Neuronal stem cell (in vitro differentiated cells): Measurements from ENCODE around the gene SH3BP2.
A peak's percentile ranks its signal among the peaks of the same experiment; 100 is the strongest.

Experiments
- DNase-seq: peaks from one replicate; pipeline ENCODE4 v3.0.0-alpha.2; 2013; ENCODE audit warnings: low spot score
- H2AFZ ChIP-seq: one replicate; pipeline ENCODE4 v1.6.1; 2013; ENCODE audit warnings: mild to moderate bottlenecking, low read length, inconsistent platforms
- H2AK5ac ChIP-seq: 2 replicates; pipeline ENCODE4 v1.6.1; 2013; ENCODE audit warnings: low read depth, mild to moderate bottlenecking, inconsistent platforms, low read length, moderate library complexity, mixed read lengths
- H2BK120ac ChIP-seq: 2 replicates; pipeline ENCODE4 v1.6.1; 2013; ENCODE audit warnings: low read depth, mild to moderate bottlenecking, inconsistent platforms, low read length, moderate library complexity, mixed read lengths
- H2BK12ac ChIP-seq: one replicate; pipeline ENCODE4 v1.6.1; 2013; ENCODE audit warnings: low read length, inconsistent platforms
- H2BK15ac ChIP-seq: 2 replicates; pipeline ENCODE4 v1.6.1; 2013; ENCODE audit warnings: mild to moderate bottlenecking, low read length, inconsistent platforms, mixed read lengths
- H2BK5ac ChIP-seq: one replicate; pipeline ENCODE4 v1.6.1; 2013; ENCODE audit warnings: inconsistent platforms, mild to moderate bottlenecking, low read length, moderate library complexity
- H3K14ac ChIP-seq: one replicate; pipeline ENCODE4 v1.6.1; 2013; ENCODE audit warnings: low read length, inconsistent platforms
- H3K18ac ChIP-seq: 2 replicates; pipeline ENCODE4 v1.6.1; 2013; ENCODE audit warnings: low read length, inconsistent platforms
- H3K23ac ChIP-seq: 2 replicates; pipeline ENCODE4 v1.6.1; 2013; ENCODE audit warnings: low read depth, mild to moderate bottlenecking, mixed read lengths, low read length, inconsistent platforms; ENCODE audit not compliant: poor library complexity
- H3K27ac ChIP-seq: replicated peaks from 3 replicates; pipeline ENCODE4 v1.5.1; 2013; ENCODE audit warnings: low read length, inconsistent platforms
- H3K27me3 ChIP-seq, 3 experiments: 2 replicates each; pipeline ENCODE4 v1.6.1; 2013; ENCODE audit warnings: low read length in 3 of 3, mild to moderate bottlenecking in 2 of 3, inconsistent platforms in 1 of 3, low read depth in 1 of 3, mixed read lengths in 1 of 3, moderate library complexity in 1 of 3; ENCODE audit not compliant: control insufficient read depth in 3 of 3, insufficient read depth in 3 of 3
- H3K36me3 ChIP-seq, 2 donors: replicated peaks in 1 of 2; 2 replicates each; pipeline ENCODE4 v1.6.1; 2013; ENCODE audit warnings: low read length in 2 of 2; ENCODE audit not compliant: control insufficient read depth in 2 of 2, insufficient read depth in 2 of 2
- H3K4ac ChIP-seq: 2 replicates; pipeline ENCODE4 v1.6.1; 2013; ENCODE audit warnings: inconsistent platforms, mild to moderate bottlenecking, low read length, moderate library complexity
- H3K4me1 ChIP-seq, 2 donors: 1 replicate in 1 of 2; 2 replicates in 1 of 2; pipeline ENCODE4 v1.6.1; 2013; ENCODE audit warnings: low read length in 2 of 2, low read depth in 1 of 2; ENCODE audit not compliant: control insufficient read depth in 2 of 2, insufficient read depth in 1 of 2
- H3K4me2 ChIP-seq: one replicate; pipeline ENCODE4 v1.6.1; 2013; ENCODE audit warnings: mild to moderate bottlenecking, low read length, inconsistent platforms; ENCODE audit not compliant: insufficient read depth, poor library complexity, severe bottlenecking
- H3K4me3 ChIP-seq, 2 donors: 2 replicates each; pipeline ENCODE4 v1.5.1; 2013; ENCODE audit warnings: low read length in 2 of 2, mild to moderate bottlenecking in 2 of 2, inconsistent platforms in 1 of 2, moderate library complexity in 1 of 2
- H3K79me1 ChIP-seq: one replicate; pipeline ENCODE4 v1.6.1; 2013; ENCODE audit warnings: low read depth, mild to moderate bottlenecking, inconsistent platforms, low read length, moderate library complexity
- H3K9ac ChIP-seq: one replicate; pipeline ENCODE4 v1.6.1; 2013; ENCODE audit warnings: mild to moderate bottlenecking, low read depth, low read length, inconsistent platforms; ENCODE audit not compliant: poor library complexity
- H3K9me3 ChIP-seq, 2 donors: replicated peaks in 1 of 2; 2 replicates each; pipeline versions ENCODE3 to v1.6.1; 2013; ENCODE audit warnings: low read length in 2 of 2, mild to moderate bottlenecking in 2 of 2, inconsistent platforms in 1 of 2, low read depth in 1 of 2, mixed read lengths in 1 of 2, moderate library complexity in 1 of 2; ENCODE audit not compliant: control insufficient read depth in 2 of 2, insufficient read depth in 1 of 2
- H4K8ac ChIP-seq: one replicate; pipeline ENCODE4 v1.6.1; 2013; ENCODE audit warnings: low read depth, mild to moderate bottlenecking, inconsistent platforms, low read length, moderate library complexity
- H4K91ac ChIP-seq: one replicate; pipeline ENCODE4 v1.6.1; 2013; ENCODE audit warnings: low read length, low read depth, mild to moderate bottlenecking, inconsistent platforms; ENCODE audit not compliant: poor library complexity
- WGBS, 2 donors: extraction: QIAGEN DNeasy Blood & Tissue Kit; methylation state at CpG; one replicate each; pipeline ENCODE4 v1.1.7; 2013; ENCODE audit warnings: missing lambda C conversion rate in 2 of 2, mixed read lengths in 1 of 2; ENCODE audit not compliant: insufficient read length in 2 of 2, insufficient replicate concordance in 1 of 2; ENCODE audit errors: extremely low coverage in 2 of 2; 5-methylcytosine and 5-hydroxymethylcytosine counted together

SH3BP2 gene

DNA sequence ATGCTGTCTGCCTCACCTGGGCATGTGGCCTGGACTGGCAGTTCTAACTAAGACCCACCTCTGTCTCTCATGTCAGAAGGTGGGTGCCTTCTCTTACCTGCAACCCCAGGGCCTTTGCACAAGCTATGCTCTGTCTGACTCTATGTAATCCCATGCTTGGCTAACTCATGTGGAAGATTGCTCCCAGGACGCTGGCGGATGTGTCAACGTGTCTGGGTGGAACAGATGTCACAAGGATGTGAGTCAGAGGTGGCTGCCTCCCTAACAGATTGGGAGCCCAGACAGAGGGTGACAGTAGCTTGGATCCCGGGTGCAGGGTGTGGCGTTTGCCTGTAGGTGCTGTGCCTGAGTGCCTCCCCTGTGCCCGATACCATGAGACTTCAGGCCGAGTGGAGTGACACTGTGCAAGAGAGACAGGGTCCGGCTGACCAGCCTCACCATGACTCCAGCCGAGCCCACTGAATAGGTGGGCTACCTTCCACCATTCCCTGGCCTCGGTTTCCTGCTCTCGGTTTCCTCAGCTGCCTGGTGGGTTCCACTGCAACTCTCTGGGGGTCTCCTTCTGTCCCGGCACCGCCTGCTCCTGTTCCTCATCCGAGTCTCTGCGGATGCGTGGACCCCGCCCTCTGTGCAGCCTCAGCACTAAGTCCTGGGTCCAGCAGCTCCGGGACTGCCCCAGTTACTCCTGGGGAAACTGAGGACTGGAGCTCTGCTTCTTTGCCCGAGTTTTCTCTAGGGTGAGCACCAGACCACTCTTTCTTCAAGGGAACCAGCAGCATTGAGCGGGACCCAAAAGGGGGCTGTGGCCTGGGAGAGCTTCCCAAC is 11.0 kb downstream of the SH3BP2 start:
- DNase-seq, result no peak
- H3K9me3 ChIP-seq, result peaks cover 0 to 2% of the 10 kb centered on the region in 2 donors
- no CpG with 5 or more reads among the region's 20 CpGs for WGBS, 2 donors
- H3K4ac ChIP-seq, result no peak overlapping the region
- H3K27me3 ChIP-seq, result no peaks in the 10 kb centered on the region
- H3K14ac ChIP-seq, result peak overlapping the region; percentile 6
- peaks cover 18 to 37% of the 10 kb centered on the region in 2 donors for H3K4me1 ChIP-seq
- H3K9ac ChIP-seq, result peak overlapping the region; percentile 12
- H4K8ac ChIP-seq, result no peak overlapping the region
- H2BK15ac ChIP-seq, result no peak overlapping the region
- H2AK5ac ChIP-seq, result peak overlapping the region; percentile 95
- no peak overlapping the region for H2BK120ac ChIP-seq
- H2BK12ac ChIP-seq, result peak overlapping the region; percentile 1
- H3K36me3 ChIP-seq, result no peaks in the 10 kb centered on the region
- peak overlapping the region; percentile 44 for H2BK5ac ChIP-seq
- H3K4me2 ChIP-seq, result no peak overlapping the region
- peak overlapping the region; percentile 34 for H3K23ac ChIP-seq
- no peaks in the 10 kb centered on the region for H3K79me1 ChIP-seq
- no peak overlapping the region for H2AFZ ChIP-seq
- H3K27ac ChIP-seq, result no peak overlapping the region
- no peak overlapping the region for H3K4me3 ChIP-seq
- H3K18ac ChIP-seq, result no peak overlapping the region
- no peak overlapping the region for H4K91ac ChIP-seq

DNA sequence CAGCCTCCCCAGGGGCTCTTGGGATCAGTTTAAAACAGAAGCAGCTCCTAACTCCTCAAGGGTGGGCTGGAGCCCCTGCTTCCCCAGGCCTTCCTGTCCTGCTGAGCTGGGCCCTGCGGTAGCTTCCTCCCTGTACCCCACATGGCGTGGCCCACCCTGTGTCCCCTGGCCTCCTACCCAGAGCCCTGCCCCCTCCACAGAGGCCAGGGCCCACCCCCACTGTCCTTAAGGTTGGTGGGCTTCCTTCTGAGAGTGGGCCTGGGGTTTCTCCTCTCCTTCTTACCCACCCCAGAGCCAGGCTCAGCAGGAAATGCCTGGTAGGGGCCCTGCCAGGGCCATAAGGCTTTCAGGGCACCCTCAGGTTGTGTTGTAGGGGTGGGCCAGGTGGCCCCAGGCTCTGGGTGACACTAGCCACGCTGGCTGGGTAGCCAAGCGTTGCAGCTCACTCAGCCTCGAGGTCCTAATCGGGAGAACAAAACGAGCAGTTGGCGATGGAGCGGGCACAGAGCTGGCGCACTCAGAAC is 11.6 kb downstream of the SH3BP2 start:
- WGBS, 2 donors, result no CpG with 5 or more reads among the region's 10 CpGs
- Histone ChIP-seq H2AK5ac (peak overlapping the region; percentile 95), H3K4me2 (no peak overlapping the region), H3K14ac (peak overlapping the region; percentile 14), H2BK120ac (peak overlapping the region; percentile 69), H3K4ac (no peak overlapping the region), H3K23ac (no peak overlapping the region), H3K27me3 (no peaks in the 10 kb centered on the region), H4K8ac (no peak overlapping the region), H3K36me3 (no peaks in the 10 kb centered on the region), H3K18ac (no peak overlapping the region), H3K79me1 (no peaks in the 10 kb centered on the region), H3K9me3 (peaks cover 0 to 2% of the 10 kb centered on the region in 2 donors), H4K91ac (no peak overlapping the region), H3K27ac (no peak overlapping the region), H3K9ac (no peak overlapping the region), H3K4me1 (peaks cover 18 to 38% of the 10 kb centered on the region in 2 donors), H2BK15ac (peak overlapping the region; percentile 76), H2BK5ac (peak overlapping the region; percentile 96), H3K4me3 (no peak overlapping the region), H2AFZ (no peak overlapping the region), H2BK12ac (no peak overlapping the region)
- DNase-seq, result no peak

DNA sequence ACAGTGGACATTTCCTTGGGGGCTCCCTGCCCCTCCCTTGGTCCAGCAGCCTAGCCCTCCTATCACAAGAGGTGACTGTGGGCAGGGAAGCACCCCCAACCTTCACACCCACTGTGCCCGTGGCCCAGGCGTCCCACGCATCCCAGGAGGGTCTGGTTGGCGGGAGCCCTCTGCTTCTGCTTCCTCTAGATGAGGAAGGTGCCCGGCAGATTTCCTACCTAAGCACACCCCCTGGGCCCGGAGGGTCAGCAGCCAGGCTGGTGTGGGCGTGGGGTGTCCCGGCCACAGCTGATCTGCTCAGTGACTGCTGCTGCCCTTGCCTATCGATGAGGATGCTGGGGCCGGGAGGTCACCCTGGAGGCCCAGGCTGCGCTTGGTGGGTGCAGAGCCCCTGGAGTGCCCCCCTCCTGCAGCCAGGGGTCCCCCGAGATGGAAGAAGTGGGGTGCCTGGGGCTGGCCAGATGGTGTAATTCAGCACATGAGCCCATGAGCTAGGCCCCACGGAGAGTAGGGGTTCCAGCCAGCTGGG is 12.2 kb downstream of the SH3BP2 start:
- H2BK15ac ChIP-seq, result peak overlapping the region; percentile 76
- H3K4ac ChIP-seq, result peak overlapping the region; percentile 8
- H2AK5ac ChIP-seq, result peak overlapping the region; percentile 96
- no peaks in the 10 kb centered on the region for H3K36me3 ChIP-seq
- no peak overlapping the region for H3K4me2 ChIP-seq
- no peak for DNase-seq
- H3K23ac ChIP-seq, result no peak overlapping the region
- H3K9me3 ChIP-seq, result peaks cover 0 to 2% of the 10 kb centered on the region in 2 donors
- peak overlapping the region; percentile 69 for H2BK120ac ChIP-seq
- no peak overlapping the region for H2AFZ ChIP-seq
- peak overlapping the region; percentile 96 for H2BK5ac ChIP-seq
- no peak overlapping the region for H3K4me3 ChIP-seq
- no peak overlapping the region for H4K91ac ChIP-seq
- peak overlapping the region; percentile 30 for H3K9ac ChIP-seq
- H3K18ac ChIP-seq, result peak overlapping the region; percentile 53
- H3K27ac ChIP-seq, result no peak overlapping the region
- no peaks in the 10 kb centered on the region for H3K79me1 ChIP-seq
- H3K4me1 ChIP-seq, result peaks cover 22 to 39% of the 10 kb centered on the region in 2 donors
- no peak overlapping the region for H4K8ac ChIP-seq
- peak overlapping the region; percentile 91 for H2BK12ac ChIP-seq
- no CpG with 5 or more reads among the region's 13 CpGs for WGBS, 2 donors
- peak overlapping the region; percentile 28 for H3K14ac ChIP-seq
- H3K27me3 ChIP-seq, result no peaks in the 10 kb centered on the region
